ENCODE data around the gene UNC80.

The UNC80 gene

GRCh38 chr2:209973328-209973727 lies 201.7 kb downstream of the UNC80 start:
- no peak for FAIRE-seq

- FAIRE-seq: no peak
Measured at GRCh38 chr2:209974576-209974975, 202.9 kb downstream of the UNC80 start.

GRCh38 chr2:209976698-209977385 lies 205.2 kb downstream of the UNC80 start:
- no peak for FAIRE-seq

GRCh38 chr2:209977386-209978239 lies 206.0 kb downstream of the UNC80 start:
- FAIRE-seq: peak; percentile 97

- no peak for FAIRE-seq
Measured at GRCh38 chr2:209984291-209984690, 212.7 kb downstream of the UNC80 start.

GRCh38 chr2:209985874-209986273 lies 214.2 kb downstream of the UNC80 start:
- no peak for FAIRE-seq

GRCh38 chr2:209986415-209986814 lies 214.8 kb downstream of the UNC80 start:
- no peak for FAIRE-seq

- no peak for FAIRE-seq
Measured at GRCh38 chr2:209988010-209988409, 216.4 kb downstream of the UNC80 start.

GRCh38 chr2:209990838-209991237 lies 219.2 kb downstream of the UNC80 start:
- no peak for FAIRE-seq

GRCh38 chr2:209993968-209994367 lies 222.3 kb downstream of the UNC80 start:
- FAIRE-seq: no peak

GRCh38 chr2:209998596-209998995 lies 227.0 kb downstream of the UNC80 start:
- FAIRE-seq: no peak

- FAIRE-seq: no peak
Measured at GRCh38 chr2:210000464-210001324, 229.1 kb downstream of the UNC80 start.

GRCh38 chr2:210002158-210003157 lies 230.8 kb downstream of the UNC80 start, which contains the start of gene RPE:
Gene RPE, plus strand, starts transcription at chr2:210002638. Its CDS starts 24 bp downstream, at chr2:210002662.
- peak; percentile 95 for FAIRE-seq

GRCh38 chr2:210003359-210003758 lies 231.7 kb downstream of the UNC80 start:
- FAIRE-seq: no peak

- no peak for FAIRE-seq
Measured at GRCh38 chr2:210004881-210005280, 233.2 kb downstream of the UNC80 start.

- FAIRE-seq: no peak
Measured at GRCh38 chr2:210007895-210008294, 236.3 kb downstream of the UNC80 start.

- FAIRE-seq: no peak
Measured at GRCh38 chr2:210009126-210009525, 237.5 kb downstream of the UNC80 start.

GRCh38 chr2:210009896-210010295 lies 238.3 kb downstream of the UNC80 start:
- FAIRE-seq: no peak

GRCh38 chr2:210020138-210020537 lies 248.5 kb downstream of the UNC80 start:
- peak; percentile 40 for FAIRE-seq

GRCh38 chr2:210022824-210023223 lies 251.2 kb downstream of the UNC80 start:
- FAIRE-seq: no peak

- no peak for FAIRE-seq
Measured at GRCh38 chr2:210027608-210028007, 256.0 kb downstream of the UNC80 start.

- no peak for FAIRE-seq
Measured at GRCh38 chr2:210028178-210028577, 256.5 kb downstream of the UNC80 start.
